Sigmoid colon (tissue), 7 donors: ENCODE results near the gene PDYN. TPM values are rescaled to one million over a fixed set of nuclear protein-coding genes. Genes with fewer than 3 reads are reported as not detected.

ENCODE experiments used
- DNase-seq: peaks from one replicate; pipeline ENCODE4 v3.0.0-alpha.2; 2019
- H3K27ac ChIP-seq, 4 donors: fragments of 200-600 bp; sonication (generic); one replicate each; pipeline ENCODE4 v1.5.1; 2016 to 2019; ENCODE audit warnings: mild to moderate bottlenecking in 1 of 4
- H3K27me3 ChIP-seq, 3 donors: fragments of 200-600 bp; sonication (generic); one replicate each; pipeline ENCODE4 v1.5.1; 2019; ENCODE audit warnings: mild to moderate bottlenecking in 1 of 3
- H3K36me3 ChIP-seq, 4 donors: fragments of 200-600 bp; sonication (generic); one replicate each; pipeline ENCODE4 v1.5.1; 2016 to 2019
- H3K4me1 ChIP-seq, 4 donors: fragments of 200-600 bp; sonication (generic); one replicate each; pipeline ENCODE4 v1.5.1; 2017 to 2019
- H3K4me3 ChIP-seq, 4 donors: fragments of 200-600 bp; sonication (generic); one replicate each; pipeline ENCODE4 v1.5.1; 2017 to 2019; ENCODE audit warnings: mild to moderate bottlenecking in 2 of 4, moderate library complexity in 1 of 4
- H3K9me3 ChIP-seq, 4 donors: fragments of 200-600 bp in 3 of 4; sonication (generic) in 3 of 4; one replicate each; pipeline versions ENCODE4 v1.5.1 to v1.6.1; 2013 to 2019
- EP300 ChIP-seq, 4 donors: sonication (generic); formaldehyde crosslinking; IDR thresholded peaks; one replicate each; pipeline ENCODE4 v1.6.1; 2017; ENCODE audit warnings: antibody characterized with exemption in 4 of 4
- POLR2A ChIP-seq, 2 donors: fragments of 450-650 bp; IDR thresholded peaks; one replicate each; pipeline ENCODE4 v1.6.1; 2016; ENCODE audit warnings: antibody characterized with exemption in 2 of 2, mild to moderate bottlenecking in 2 of 2, moderate library complexity in 2 of 2
- POLR2AphosphoS5 ChIP-seq, 4 donors: sonication (generic); formaldehyde crosslinking; IDR thresholded peaks; one replicate each; pipeline ENCODE4 v1.6.1; 2017; ENCODE audit warnings: antibody characterized with exemption in 4 of 4
- WGBS, 2 donors: extraction: QIAGEN DNeasy Blood & Tissue Kit; methylation state at CpG; one replicate each; pipeline ENCODE4 v1.1.7; 2013; 5-methylcytosine and 5-hydroxymethylcytosine counted together
- intact Hi-C: fragments of 100-400 bp; cut with DNase I; formaldehyde crosslinking; loops from one replicate; pipeline ENCODE4 v1.15.1; 2023
- polyA plus RNA-seq, 3 donors: library from polyadenylated mRNA; stranded (reverse); fragments of 200-250 nt; gene quantifications; one replicate each; pipeline ENCODE4 v1.2.3, GENCODE V29; 2013
- total RNA-seq, 4 donors: library from RNA; depleted of rRNA; stranded (reverse); fragments of >200 nt; gene quantifications; one replicate each; pipeline ENCODE4 v1.1.0, GENCODE V29; 2016
- TF ChIP-seq, protein P1 (sequence below), 4 experiments: fragments of 450-650 bp in 3 of 4; fragments of 200-600 bp in 1 of 4; IDR thresholded peaks; one replicate each; pipeline ENCODE4 v1.5.1; 2016 to 2019; ENCODE audit warnings: antibody characterized with exemption in 4 of 4, mild to moderate bottlenecking in 3 of 4, moderate library complexity in 2 of 4
- donor health status: healthy with polysubstance abuse.
- donor health status: Bipolar disorder and iron deficiency.
- donor health status: healthy.

PDYN gene
- total and polyA plus RNA-seq, 7 donors = not detected

DNA sequence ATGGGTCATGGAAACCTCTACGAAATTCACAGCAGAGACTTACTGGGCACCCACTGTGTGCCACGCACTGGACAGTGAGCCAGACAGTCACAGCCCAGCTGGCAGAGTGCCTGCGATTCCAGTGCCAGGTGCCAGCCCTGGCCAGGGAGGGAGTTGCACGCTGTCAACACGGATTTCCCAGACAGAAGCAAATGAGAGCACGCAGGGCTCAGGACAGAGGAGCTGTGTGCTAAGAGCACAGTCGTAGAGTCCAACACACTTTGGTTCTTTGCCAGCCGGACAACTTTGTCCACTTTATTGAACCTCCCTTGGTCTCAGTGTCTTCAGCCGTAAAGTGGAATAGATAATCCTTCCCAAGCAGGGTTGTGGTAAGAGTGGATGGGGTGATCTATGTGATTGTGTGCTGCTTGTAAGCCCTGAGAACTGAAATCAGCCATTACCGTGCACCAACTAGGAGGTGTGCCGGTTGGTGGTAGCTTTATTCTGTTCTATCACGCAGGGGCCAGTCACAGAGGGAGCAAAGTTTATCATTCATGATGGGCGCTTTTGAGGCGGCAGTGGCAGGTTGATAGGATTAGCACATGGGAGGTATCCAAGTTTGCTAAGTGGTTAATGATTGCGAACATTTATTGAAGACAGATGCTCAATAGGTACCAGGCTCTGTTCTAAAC, 58.0 kb downstream of the PDYN start:
- no peaks in the 10 kb centered on the region for H3K9me3 ChIP-seq
- intact Hi-C loops = loop anchor here (2.0 to 5.0 kb wide), 2 partner anchors 41 to 134 kb away; partner anchors contain the start of gene SIRPA
- H3K4me3 ChIP-seq = no peak overlapping the region
- peaks cover 0 to 21% (median 8%) of the 10 kb centered on the region in 4 donors for H3K36me3 ChIP-seq
- no peaks in the 10 kb centered on the region for H3K27me3 ChIP-seq
- WGBS, 2 donors = 21 to 70% methylated on average over 15 of the region's 15 CpGs
- TF ChIP-seq POLR2A (IDR thresholded peaks at IDR 0.05) (no peak), EP300 (IDR thresholded peaks at IDR 0.05) (no peak), POLR2AphosphoS5 (IDR thresholded peaks at IDR 0.05) (peak in 2 of 4 donors; percentile 2 to 5)
- TF ChIP-seq, protein P1, sequence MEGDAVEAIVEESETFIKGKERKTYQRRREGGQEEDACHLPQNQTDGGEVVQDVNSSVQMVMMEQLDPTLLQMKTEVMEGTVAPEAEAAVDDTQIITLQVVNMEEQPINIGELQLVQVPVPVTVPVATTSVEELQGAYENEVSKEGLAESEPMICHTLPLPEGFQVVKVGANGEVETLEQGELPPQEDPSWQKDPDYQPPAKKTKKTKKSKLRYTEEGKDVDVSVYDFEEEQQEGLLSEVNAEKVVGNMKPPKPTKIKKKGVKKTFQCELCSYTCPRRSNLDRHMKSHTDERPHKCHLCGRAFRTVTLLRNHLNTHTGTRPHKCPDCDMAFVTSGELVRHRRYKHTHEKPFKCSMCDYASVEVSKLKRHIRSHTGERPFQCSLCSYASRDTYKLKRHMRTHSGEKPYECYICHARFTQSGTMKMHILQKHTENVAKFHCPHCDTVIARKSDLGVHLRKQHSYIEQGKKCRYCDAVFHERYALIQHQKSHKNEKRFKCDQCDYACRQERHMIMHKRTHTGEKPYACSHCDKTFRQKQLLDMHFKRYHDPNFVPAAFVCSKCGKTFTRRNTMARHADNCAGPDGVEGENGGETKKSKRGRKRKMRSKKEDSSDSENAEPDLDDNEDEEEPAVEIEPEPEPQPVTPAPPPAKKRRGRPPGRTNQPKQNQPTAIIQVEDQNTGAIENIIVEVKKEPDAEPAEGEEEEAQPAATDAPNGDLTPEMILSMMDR (IDR thresholded peaks at IDR 0.05) = no peak
- peaks cover 0 to 37% (median 30%) of the 10 kb centered on the region in 4 donors for H3K4me1 ChIP-seq
- peak; percentile 80 for DNase-seq
- peak overlapping the region; percentile 60 to 79 (median 64) for H3K27ac ChIP-seq

DNA sequence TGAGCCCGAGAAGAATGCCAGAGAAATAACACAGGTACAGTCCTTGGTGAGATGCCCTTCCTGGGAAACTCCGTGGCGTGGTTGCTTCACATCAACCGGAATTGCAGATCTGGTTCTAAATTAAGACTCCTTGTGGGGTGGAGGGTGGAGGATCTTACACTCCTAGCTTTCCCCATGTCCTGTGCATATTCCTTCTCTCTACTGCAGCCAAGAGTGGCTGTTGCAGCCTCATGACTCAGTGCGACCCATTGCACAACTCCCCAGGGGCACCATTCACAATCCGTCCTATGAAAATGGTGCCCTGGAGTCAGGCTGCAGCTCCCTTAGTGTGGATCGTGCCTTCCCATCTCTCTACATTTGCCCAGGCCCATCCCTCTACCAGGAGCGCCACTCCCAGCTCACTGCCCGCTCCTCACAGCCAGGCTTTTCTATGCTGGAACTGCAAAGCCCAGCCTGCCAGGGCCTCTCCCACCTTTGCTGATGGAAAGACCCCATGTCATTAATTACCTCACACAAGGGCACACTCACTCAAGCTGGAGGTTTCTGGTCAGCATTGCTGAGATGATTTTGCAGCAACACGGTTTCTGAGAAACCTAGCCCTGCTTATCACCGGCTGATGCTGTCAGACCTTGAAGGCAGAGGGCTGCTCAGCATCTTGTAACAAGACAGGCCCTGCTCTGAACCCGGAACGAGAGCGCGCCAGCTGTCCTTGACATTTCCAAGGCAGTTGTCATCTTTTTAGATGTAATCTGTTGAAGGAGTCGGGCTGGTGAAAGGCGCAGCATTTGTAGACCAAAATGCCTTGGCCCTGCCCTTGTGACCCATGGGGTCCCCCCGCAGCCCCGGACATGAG, 58.9 kb downstream of the PDYN start:
- peaks cover 0 to 21% (median 8%) of the 10 kb centered on the region in 4 donors for H3K36me3 ChIP-seq
- intact Hi-C loops = loop anchor here (2.0 to 5.0 kb wide), 2 partner anchors 40 to 133 kb away; partner anchors contain the start of gene SIRPA

DNA sequence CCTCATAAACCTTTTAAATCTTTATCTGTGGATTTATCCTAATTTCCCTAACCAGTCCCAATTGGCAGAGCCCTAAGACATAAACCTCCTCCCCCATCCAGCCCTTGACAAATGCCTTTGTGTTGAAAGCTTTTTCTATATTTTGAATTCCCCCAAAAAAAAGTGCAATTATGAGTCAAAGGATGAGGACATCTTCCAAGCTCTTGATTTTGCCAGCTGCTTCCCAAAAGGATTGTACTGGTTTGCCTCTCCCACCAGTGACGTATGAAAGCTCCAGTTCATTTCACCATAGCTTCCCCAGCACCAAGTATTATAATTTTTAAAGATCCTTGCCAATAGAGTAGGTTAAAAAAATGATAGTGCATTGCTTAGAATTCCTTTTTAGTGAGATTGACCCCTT, 59.7 kb downstream of the PDYN start:
- Histone ChIP-seq H3K36me3 (peaks cover 0 to 21% (median 8%) of the 10 kb centered on the region in 4 donors), H3K27me3 (no peaks in the 10 kb centered on the region), H3K4me3 (no peak overlapping the region), H3K4me1 (peaks cover 0 to 35% (median 28%) of the 10 kb centered on the region in 4 donors), H3K9me3 (no peaks in the 10 kb centered on the region), H3K27ac (peak overlapping the region; percentile 60 to 79 (median 64))
- WGBS, 2 donors = 68 to 93% methylated on average over 1 of the region's 1 CpG
- TF ChIP-seq POLR2A (IDR thresholded peaks at IDR 0.05) (no peak), POLR2AphosphoS5 (IDR thresholded peaks at IDR 0.05) (peak in 3 of 4 donors; percentile 2 to 48 (median 4)), EP300 (IDR thresholded peaks at IDR 0.05) (no peak)
- TF ChIP-seq, protein P1 (IDR thresholded peaks at IDR 0.05) = no peak
- no peak for DNase-seq
- intact Hi-C loops = loop anchor here (2.0 kb wide), 1 partner anchor 39 kb away; the partner anchor contains the start of gene SIRPA

More for the DNA sequence above, 58.9 kb downstream of the PDYN start:
- Histone ChIP-seq H3K4me3 (no peak overlapping the region), H3K9me3 (no peaks in the 10 kb centered on the region), H3K27ac (peak overlapping the region; percentile 60 to 79 (median 64)), H3K27me3 (no peaks in the 10 kb centered on the region), H3K4me1 (peaks cover 0 to 35% (median 28%) of the 10 kb centered on the region in 4 donors)
- 68 to 86% methylated on average over 19 of the region's 19 CpGs for WGBS, 2 donors
- TF ChIP-seq POLR2AphosphoS5 (IDR thresholded peaks at IDR 0.05) = peak; percentile 59 to 74 (median 64)
- TF ChIP-seq, protein P1 (IDR thresholded peaks at IDR 0.05) = no peak
- TF ChIP-seq EP300 (IDR thresholded peaks at IDR 0.05) = peak in 1 of 4 donors; percentile 17
- peak; percentile 92 for DNase-seq

DNA sequence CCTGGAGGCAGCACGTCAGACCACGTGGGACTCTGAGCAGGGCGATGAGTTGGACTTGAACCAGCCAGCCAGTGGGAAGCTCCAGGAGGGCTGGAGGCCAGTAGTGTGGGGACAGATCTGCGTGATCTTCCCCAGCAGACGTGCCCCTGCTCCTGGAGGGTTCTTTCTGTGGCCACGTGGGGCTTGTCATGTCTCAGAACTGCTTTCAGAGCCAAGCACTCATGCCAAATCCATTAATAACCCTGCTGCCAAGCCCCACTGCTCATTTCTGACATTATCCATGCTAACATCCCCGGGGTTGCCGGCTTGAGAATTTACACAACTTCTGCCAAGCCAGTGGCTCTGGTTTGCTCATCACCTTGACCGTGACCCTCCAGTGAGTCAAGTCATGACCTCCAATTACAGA, 60.4 kb downstream of the PDYN start:
- no peaks in the 10 kb centered on the region for H3K9me3 ChIP-seq
- H3K27ac ChIP-seq = peak overlapping the region in 3 of 4 donors; percentile 60 to 79 (median 65)
- intact Hi-C loops = loop anchor here (2.0 kb wide), 1 partner anchor 89 kb away; no protein-coding TSS in a partner anchor
- H3K36me3 ChIP-seq = peaks cover 0 to 16% (median 7%) of the 10 kb centered on the region in 4 donors
- no peaks in the 10 kb centered on the region for H3K27me3 ChIP-seq
- peak; percentile 94 for DNase-seq
- 70 to 81% methylated on average over 9 of the region's 9 CpGs for WGBS, 2 donors
- H3K4me1 ChIP-seq = peaks cover 0 to 35% (median 28%) of the 10 kb centered on the region in 4 donors
- TF ChIP-seq POLR2A (IDR thresholded peaks at IDR 0.05) (no peak), POLR2AphosphoS5 (IDR thresholded peaks at IDR 0.05) (peak; percentile 82 to 95 (median 90)), EP300 (IDR thresholded peaks at IDR 0.05) (peak; percentile 41 to 61 (median 48))
- TF ChIP-seq, protein P1 (IDR thresholded peaks at IDR 0.05) = no peak
- no peak overlapping the region for H3K4me3 ChIP-seq
